Liver (tissue), 9 donors: ENCODE data around the gene FGF19. TPM values are rescaled to one million over a fixed set of nuclear protein-coding genes. Genes with fewer than 3 reads are reported as not detected.

Experiments used
- DNase-seq: peaks from one replicate; pipeline ENCODE4 v3.0.0-alpha.2; 2017; ENCODE audit warnings: low spot score
- H3K27ac ChIP-seq, 2 donors: one replicate each; pipeline ENCODE4 v1.7.0; 2013; ENCODE audit warnings: inconsistent platforms in 2 of 2, low read length in 2 of 2, control low read depth in 1 of 2, low read depth in 1 of 2, mild to moderate bottlenecking in 1 of 2
- H3K27me3 ChIP-seq, 4 donors: one replicate each; pipeline versions ENCODE4 v1.6.1 to v1.7.0; 2013; ENCODE audit warnings: low read length in 3 of 4, inconsistent platforms in 1 of 4, mild to moderate bottlenecking in 1 of 4, moderate library complexity in 1 of 4; ENCODE audit not compliant: control insufficient read depth in 4 of 4, insufficient read depth in 4 of 4
- H3K36me3 ChIP-seq, 4 donors: one replicate each; pipeline versions ENCODE4 v1.6.1 to v1.7.0; 2013; ENCODE audit warnings: low read length in 3 of 4, mild to moderate bottlenecking in 3 of 4, low read depth in 1 of 4, moderate library complexity in 1 of 4; ENCODE audit not compliant: control insufficient read depth in 4 of 4, insufficient read depth in 3 of 4
- H3K4me1 ChIP-seq, 4 donors: one replicate each; pipeline versions ENCODE4 v1.6.1 to v1.7.0; 2013; ENCODE audit warnings: low read length in 3 of 4, mild to moderate bottlenecking in 3 of 4, moderate library complexity in 1 of 4; ENCODE audit not compliant: control insufficient read depth in 4 of 4, insufficient read depth in 4 of 4
- H3K4me3 ChIP-seq, 3 donors: one replicate each; pipeline versions ENCODE4 v1.6.1 to v1.7.0; 2013; ENCODE audit warnings: low read length in 3 of 3, control low read depth in 1 of 3, low read depth in 1 of 3, mild to moderate bottlenecking in 1 of 3
- H3K9ac ChIP-seq, 2 donors: one replicate each; pipeline ENCODE4 v1.7.0; 2013; ENCODE audit warnings: low read length in 2 of 2, mild to moderate bottlenecking in 2 of 2, moderate library complexity in 2 of 2, control low read depth in 1 of 2, low read depth in 1 of 2
- H3K9me3 ChIP-seq, 4 donors: one replicate each; pipeline versions ENCODE4 v1.6.1 to v1.7.0; 2013; ENCODE audit warnings: low read length in 3 of 4; ENCODE audit not compliant: control insufficient read depth in 4 of 4
- FOXA1 ChIP-seq: IDR thresholded peaks from 2 replicates; pipeline ENCODE4 v1.6.1; 2016; ENCODE audit warnings: antibody characterized with exemption
- GABPA ChIP-seq, 2 donors: IDR thresholded peaks in 1 of 2; conservative IDR thresholded peaks in 1 of 2; 2 replicates each; pipeline ENCODE4 v1.6.1; 2016; ENCODE audit warnings: antibody characterized with exemption in 2 of 2, mild to moderate bottlenecking in 1 of 2, moderate library complexity in 1 of 2
- HNF4G ChIP-seq: IDR thresholded peaks from 2 replicates; pipeline ENCODE4 v1.6.1; 2016; ENCODE audit warnings: antibody characterized with exemption
- RAD21 ChIP-seq, 2 donors: IDR thresholded peaks; 2 replicates each; pipeline ENCODE4 v1.6.1; 2016; ENCODE audit warnings: antibody characterized with exemption in 2 of 2, mild to moderate bottlenecking in 2 of 2
- SP1 ChIP-seq: IDR thresholded peaks from 2 replicates; pipeline ENCODE4 v1.6.1; 2018; ENCODE audit warnings: antibody characterized with exemption, mild to moderate bottlenecking
- TAF1 ChIP-seq: conservative IDR thresholded peaks from 2 replicates; pipeline ENCODE4 v1.6.1; 2016; ENCODE audit warnings: antibody characterized with exemption, mild to moderate bottlenecking
- YY1 ChIP-seq: IDR thresholded peaks from 2 replicates; pipeline ENCODE4 v1.6.1; 2016; ENCODE audit warnings: antibody characterized with exemption, mild to moderate bottlenecking
- WGBS: extraction: QIAGEN DNeasy Blood & Tissue Kit; methylation state at CpG from one replicate; pipeline ENCODE4 v1.1.7; 2013; 5-methylcytosine and 5-hydroxymethylcytosine counted together
- polyA plus RNA-seq, 2 donors: library from polyadenylated mRNA; stranded (reverse) in 1 of 2; unstranded in 1 of 2; fragments of 200-250 nt in 1 of 2; fragments of >200 nt in 1 of 2; fragmentation: Nextera tagmentation in 1 of 2; extraction: Ambion mirVana in 1 of 2; gene quantifications; one replicate each; pipeline versions ENCODE4 v1.2.1 to v1.2.3, GENCODE V29; 2013 to 2015
- total RNA-seq, 2 donors: library from RNA; depleted of rRNA; stranded (reverse); fragments of >200 nt; gene quantifications; one replicate each; pipeline ENCODE4 v1.2.3, GENCODE V29; 2014
- TF ChIP-seq, protein P1 (sequence below): IDR thresholded peaks from 2 replicates; pipeline ENCODE4 v1.6.1; 2016; ENCODE audit warnings: antibody characterized with exemption
- TF ChIP-seq, protein P2 (sequence below): IDR thresholded peaks from 2 replicates; pipeline ENCODE4 v1.6.1; 2016; ENCODE audit warnings: antibody characterized with exemption
- TF ChIP-seq, protein P3 (sequence below): fragments of 150-350 bp; IDR thresholded peaks from 2 replicates; pipeline ENCODE4 v1.5.1; 2017; ENCODE audit warnings: improper control_type of control experiment, low read depth, low read length; ENCODE audit not compliant: missing input control
- TF ChIP-seq, protein P4 (sequence below): IDR thresholded peaks from 2 replicates; pipeline ENCODE4 v1.6.1; 2016; ENCODE audit warnings: antibody characterized with exemption
- donor health status: healthy.
- donor health status: healthy.
- donor health status: healthy.
- donor health status: healthy.
- donor health status: healthy.

Gene FGF19
- total and polyA plus RNA-seq, 4 donors, result 0.09 TPM; not detected in 3

DNA sequence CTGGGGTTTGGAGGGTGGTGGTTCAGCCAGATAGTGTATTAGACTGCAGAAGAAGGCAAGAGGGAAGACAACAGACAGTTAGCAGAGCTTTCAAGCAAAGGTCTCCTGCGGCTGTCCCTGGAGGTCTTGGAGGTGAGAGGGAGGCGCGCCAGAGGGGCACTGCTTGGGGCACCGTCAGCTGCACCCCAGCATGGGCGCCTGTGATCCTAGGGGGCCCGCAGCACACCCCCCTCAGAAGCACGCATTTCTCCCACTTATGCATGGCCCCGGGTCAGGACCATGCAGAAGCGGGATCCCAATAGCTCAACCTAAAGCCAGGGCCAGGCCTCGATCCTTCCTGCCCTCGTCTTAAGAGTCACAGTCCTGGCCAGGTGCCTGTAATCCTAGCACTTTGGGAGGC, 44.8 kb upstream of the FGF19 start:
- DNase-seq, result no peak
- no peak overlapping the region for H3K9ac ChIP-seq
- no peaks in the 10 kb centered on the region for H3K4me1 ChIP-seq
- 82% methylated on average over 11 of the region's 11 CpGs for WGBS
- peaks cover 0 to 3% (median 0%) of the 10 kb centered on the region in 4 donors for H3K27me3 ChIP-seq
- no peaks in the 10 kb centered on the region for H3K36me3 ChIP-seq
- H3K4me3 ChIP-seq, result no peak overlapping the region
- H3K27ac ChIP-seq, result no peak overlapping the region
- no peaks in the 10 kb centered on the region for H3K9me3 ChIP-seq
- TF ChIP-seq, protein P1, sequence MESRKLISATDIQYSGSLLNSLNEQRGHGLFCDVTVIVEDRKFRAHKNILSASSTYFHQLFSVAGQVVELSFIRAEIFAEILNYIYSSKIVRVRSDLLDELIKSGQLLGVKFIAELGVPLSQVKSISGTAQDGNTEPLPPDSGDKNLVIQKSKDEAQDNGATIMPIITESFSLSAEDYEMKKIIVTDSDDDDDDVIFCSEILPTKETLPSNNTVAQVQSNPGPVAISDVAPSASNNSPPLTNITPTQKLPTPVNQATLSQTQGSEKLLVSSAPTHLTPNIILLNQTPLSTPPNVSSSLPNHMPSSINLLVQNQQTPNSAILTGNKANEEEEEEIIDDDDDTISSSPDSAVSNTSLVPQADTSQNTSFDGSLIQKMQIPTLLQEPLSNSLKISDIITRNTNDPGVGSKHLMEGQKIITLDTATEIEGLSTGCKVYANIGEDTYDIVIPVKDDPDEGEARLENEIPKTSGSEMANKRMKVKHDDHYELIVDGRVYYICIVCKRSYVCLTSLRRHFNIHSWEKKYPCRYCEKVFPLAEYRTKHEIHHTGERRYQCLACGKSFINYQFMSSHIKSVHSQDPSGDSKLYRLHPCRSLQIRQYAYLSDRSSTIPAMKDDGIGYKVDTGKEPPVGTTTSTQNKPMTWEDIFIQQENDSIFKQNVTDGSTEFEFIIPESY, result no peak
- TF ChIP-seq, protein P2, sequence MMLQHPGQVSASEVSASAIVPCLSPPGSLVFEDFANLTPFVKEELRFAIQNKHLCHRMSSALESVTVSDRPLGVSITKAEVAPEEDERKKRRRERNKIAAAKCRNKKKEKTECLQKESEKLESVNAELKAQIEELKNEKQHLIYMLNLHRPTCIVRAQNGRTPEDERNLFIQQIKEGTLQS, result no peak
- TF ChIP-seq FOXA1 (no peak), RAD21 (IDR thresholded peaks at IDR 0.05) (no peak), TAF1 (no peak)

DNA sequence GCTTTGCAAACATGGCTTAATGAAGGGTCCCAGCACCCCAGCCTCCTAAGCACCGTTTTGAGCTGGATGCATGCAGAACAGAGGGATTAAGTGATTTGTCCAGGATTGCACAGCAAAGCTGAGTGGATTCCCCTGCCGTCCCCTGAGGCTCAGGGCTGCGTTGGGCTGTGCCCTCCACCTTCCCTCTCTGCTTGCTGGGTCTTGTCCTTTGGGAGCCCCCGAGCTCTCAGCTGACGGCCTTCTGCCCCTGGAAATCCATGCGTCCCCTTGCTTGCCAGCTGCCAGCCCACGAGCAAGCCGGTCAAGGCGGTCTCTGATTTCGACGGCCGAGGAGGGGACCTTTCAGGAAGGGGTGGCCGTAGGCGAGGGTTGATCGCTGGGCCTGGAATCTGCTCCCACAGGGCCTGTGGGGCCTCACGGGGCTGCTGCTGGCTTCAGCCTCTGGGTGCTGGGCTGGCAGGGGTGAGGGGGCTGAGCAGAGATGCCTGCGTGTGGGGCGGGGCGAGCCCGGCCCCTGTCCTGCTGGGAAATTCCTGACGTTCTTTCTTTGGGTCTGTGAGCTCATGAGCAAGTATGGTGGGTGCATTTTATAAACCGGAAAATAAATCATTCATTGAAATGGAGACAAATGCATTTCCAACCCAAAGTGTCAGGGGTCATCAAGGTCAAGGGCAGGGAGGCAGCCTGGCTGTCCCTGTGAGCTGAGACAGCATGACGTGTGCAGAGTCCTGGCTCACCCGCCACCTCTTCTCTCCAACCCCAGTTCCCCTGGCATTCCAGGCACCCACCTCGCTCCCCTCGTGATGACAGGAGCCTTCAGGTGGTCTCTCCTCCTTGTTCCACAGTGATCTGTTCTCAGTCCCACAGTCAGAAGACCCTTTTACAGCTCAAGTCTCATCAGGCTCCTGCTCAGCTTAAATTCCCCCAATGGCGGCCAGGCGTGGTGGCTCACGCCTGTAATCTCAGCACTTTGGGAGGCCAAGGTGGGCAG, 43.2 kb upstream of the FGF19 start:
- no peak overlapping the region for H3K9ac ChIP-seq
- no peak overlapping the region for H3K4me3 ChIP-seq
- H3K36me3 ChIP-seq, result no peaks in the 10 kb centered on the region
- no peak for TF ChIP-seq RAD21 (IDR thresholded peaks at IDR 0.05)
- TF ChIP-seq, protein P2, result no peak
- TF ChIP-seq, protein P1, result no peak
- no peak for TF ChIP-seq HNF4G
- TF ChIP-seq, protein P3, sequence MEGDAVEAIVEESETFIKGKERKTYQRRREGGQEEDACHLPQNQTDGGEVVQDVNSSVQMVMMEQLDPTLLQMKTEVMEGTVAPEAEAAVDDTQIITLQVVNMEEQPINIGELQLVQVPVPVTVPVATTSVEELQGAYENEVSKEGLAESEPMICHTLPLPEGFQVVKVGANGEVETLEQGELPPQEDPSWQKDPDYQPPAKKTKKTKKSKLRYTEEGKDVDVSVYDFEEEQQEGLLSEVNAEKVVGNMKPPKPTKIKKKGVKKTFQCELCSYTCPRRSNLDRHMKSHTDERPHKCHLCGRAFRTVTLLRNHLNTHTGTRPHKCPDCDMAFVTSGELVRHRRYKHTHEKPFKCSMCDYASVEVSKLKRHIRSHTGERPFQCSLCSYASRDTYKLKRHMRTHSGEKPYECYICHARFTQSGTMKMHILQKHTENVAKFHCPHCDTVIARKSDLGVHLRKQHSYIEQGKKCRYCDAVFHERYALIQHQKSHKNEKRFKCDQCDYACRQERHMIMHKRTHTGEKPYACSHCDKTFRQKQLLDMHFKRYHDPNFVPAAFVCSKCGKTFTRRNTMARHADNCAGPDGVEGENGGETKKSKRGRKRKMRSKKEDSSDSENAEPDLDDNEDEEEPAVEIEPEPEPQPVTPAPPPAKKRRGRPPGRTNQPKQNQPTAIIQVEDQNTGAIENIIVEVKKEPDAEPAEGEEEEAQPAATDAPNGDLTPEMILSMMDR, result no peak
- no peak for TF ChIP-seq YY1
- TF ChIP-seq GABPA (IDR thresholded peaks at IDR 0.05 in 1 of 2, conservative IDR thresholded peaks at IDR 0.05 in 1 of 2), result no peak
- TF ChIP-seq, protein P4, sequence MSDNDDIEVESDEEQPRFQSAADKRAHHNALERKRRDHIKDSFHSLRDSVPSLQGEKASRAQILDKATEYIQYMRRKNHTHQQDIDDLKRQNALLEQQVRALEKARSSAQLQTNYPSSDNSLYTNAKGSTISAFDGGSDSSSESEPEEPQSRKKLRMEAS, result no peak
- TF ChIP-seq FOXA1, result no peak
- TF ChIP-seq SP1, result no peak
- 80% methylated on average over 29 of the region's 29 CpGs for WGBS
- no peak for DNase-seq
- H3K27me3 ChIP-seq, result no peaks in the 10 kb centered on the region
- no peak overlapping the region for H3K27ac ChIP-seq
- no peaks in the 10 kb centered on the region for H3K4me1 ChIP-seq
- no peaks in the 10 kb centered on the region for H3K9me3 ChIP-seq
